GM21526 (cell line): Measurements from ENCODE around the gene REG3G.
A peak's percentile ranks its signal among the peaks of the same experiment; 100 is the strongest.

Experiments
- ATAC-seq: cut with Tn5 transposase; IDR thresholded peaks from one replicate; pipeline ENCODE4 v1.9.1; 2021; ENCODE audit warnings: moderate library complexity; ENCODE audit not compliant: unreplicated experiment, low FRiP score

The REG3G gene

DNA sequence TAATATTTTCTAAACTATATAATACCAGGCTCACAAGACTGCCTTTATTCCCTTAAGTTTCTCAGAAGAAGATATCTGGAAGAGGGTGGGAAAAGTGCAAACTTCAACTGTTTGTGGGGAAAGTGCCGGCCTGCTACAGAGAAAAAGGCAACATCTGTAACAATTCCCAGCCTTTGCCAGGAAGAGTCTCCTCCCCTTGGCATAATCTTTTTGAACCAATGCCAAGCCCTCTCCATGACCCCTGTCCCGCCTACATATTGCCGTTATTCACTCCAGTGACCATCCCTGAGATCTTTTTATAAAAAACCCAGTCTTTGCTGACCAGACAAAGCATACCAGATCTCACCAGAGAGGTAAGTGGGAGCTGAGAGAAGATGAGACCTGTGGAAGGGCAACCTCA, at the start of gene REG3G:
Gene REG3G, plus strand, starts transcription at position 282 of the 400 bp plus-strand sequence. CDS start 392 bp downstream, outside the sequence.
- ATAC-seq, result no peak

DNA sequence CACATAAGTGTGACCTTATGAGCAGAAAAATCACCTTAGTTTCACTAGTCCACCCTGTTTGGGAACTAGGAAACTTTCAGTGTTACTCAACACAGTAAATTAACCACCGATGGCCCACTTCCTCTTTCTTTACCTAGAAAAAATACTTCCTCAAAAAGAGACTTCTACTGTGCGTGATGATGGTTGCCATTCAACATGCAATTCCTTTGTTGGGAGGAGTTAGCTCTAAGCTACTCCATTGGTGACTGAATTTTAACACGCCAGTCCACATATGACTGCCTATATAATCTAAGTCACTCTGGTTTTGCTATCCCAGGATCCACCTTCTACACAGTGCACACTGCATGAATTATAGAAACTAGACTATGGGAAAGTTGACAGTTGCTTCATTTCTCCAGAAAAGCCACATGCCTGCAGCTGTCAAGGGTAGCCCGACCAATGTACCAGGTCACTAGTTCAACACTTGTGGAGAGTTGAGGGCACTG, 47.8 kb upstream of the REG3G start:
- ATAC-seq, result peak; percentile 95

DNA sequence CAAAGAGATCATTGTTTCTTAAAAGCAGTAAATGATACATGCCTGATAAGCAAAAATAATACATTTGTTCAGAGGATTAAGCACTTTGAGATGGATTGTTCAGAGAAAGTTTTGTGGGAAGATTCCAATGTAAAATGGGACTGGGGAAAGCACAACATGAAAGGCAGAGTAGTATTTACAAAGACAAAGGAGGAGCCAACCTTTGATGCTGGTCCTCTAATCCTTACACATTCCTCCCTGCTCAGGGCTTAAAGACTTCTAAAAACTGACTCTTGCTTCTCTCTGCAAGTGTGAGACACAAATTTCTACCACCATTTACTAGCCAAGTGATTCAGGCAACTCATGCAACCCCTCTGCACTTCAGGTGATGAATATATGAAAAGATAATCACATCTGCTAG, 47.2 kb upstream of the REG3G start:
- no peak for ATAC-seq

DNA sequence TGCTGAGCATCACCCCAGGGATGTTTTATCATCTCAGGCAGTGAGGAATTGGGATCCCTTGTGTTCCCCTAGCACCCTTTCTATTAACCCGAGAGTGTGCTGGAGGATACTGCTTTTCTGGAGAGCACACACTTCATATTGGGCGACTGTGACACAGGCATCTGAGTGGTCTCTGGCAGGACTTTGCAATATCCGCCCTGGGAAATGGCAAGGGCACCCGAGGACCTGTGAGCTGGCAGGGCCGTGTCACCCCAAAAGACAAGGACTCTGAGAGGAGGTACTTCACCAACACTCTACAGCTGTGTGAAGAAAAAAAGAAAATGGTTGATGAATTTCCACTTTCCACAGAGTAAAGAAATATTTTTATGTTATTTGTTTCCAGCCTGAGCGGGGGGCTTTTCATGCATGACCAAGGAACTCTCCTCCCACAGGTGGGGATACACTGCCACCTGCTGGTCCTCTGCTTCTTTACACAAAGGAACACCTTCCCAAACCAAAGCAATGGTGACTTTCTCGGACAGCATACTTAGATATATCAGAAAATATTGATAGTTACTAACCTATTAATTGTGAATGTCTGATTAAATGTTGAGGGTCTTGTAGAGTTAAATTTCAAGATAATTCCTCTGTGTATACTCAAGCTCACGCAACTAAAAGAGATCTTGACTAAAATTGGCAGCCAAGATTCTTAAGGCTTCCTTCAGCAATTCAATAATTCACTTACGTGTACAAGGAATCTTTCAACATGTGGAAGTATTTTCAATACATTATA, 45.9 kb upstream of the REG3G start:
- peak; percentile 39 for ATAC-seq

DNA sequence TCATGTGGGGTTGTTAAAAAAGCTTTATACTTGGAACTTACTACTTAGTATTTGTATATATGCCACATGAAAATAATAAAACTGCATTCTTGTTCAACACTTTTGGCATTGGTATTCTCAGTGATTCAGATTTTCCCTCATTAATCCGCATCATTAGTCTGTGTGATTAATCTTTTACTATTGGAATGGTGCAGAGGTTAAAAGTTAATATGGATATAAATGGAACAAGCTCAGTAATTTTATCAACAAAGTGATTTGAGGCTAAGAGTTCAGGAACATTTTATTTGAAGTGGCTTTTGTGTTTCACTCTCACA, 45.4 kb upstream of the REG3G start:
- ATAC-seq, result no peak

DNA sequence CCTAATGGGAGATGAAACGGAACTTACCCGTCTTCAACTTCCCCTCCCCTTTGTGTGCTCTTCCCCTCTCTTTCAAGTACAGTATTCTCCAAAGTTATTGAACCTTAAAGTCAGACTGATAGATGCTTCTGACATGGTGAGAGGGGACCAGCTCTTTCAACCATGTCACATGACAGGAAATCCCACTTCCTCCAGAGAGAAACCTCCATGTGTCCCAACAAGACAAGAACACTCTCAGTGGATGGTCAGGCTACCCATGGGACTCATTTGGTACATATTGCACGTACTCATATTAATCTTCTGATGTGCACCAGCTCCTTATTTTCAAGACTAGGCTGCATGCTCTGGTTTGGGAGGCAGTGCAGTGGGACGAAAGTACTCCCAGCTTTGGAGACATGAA, 44.6 kb upstream of the REG3G start:
- ATAC-seq, result no peak

DNA sequence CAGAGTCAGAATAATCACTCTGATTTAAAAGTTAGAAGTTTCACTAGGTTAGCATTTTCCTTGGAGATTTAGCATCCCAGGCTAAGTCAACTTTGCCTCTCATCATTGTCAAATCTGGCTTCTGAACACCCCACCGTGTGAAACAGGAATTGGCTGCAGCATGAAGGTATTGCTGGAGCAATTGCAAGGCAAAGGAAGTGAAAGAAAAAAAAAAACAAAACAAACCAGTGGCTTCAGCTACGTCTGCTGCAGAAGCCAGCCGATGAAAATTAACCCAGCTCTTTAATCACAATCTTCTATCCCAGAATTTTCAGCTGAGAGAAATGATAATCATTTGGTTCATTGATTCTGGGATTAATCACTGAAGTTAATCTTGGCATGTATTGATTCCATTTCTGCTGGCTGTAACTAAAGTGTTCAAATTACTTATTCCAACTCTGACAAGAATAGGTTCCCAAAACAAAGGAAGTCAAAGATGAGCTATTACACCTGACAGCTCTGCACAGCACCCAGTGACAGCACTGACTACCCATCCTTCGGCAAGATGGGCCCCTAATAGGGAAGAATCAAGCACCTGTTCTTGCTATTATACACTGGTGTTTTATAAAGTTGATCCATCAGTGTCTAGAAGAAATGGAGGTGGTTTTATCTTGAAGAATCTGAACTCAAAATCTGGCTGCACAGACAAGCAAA, 42.7 kb upstream of the REG3G start:
- no peak for ATAC-seq

DNA sequence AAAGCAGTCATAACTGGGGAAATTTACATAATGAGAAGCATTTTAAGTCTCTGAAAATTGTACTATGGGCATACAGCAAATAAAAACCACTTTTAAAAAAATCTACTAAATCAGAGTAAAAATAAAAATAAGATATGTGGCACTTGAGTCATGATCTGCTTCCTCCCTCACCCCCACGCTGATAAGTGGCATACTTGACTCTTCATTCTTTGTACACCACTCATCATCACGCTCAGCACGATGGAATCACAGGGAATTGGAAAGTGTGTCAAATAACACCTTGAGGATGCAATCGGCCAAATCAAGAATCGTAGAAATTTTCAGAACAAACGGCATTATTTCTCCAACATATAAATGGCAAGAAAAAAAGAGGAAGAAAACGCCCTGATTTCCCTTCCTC, 41.1 kb upstream of the REG3G start:
- ATAC-seq, result no peak

DNA sequence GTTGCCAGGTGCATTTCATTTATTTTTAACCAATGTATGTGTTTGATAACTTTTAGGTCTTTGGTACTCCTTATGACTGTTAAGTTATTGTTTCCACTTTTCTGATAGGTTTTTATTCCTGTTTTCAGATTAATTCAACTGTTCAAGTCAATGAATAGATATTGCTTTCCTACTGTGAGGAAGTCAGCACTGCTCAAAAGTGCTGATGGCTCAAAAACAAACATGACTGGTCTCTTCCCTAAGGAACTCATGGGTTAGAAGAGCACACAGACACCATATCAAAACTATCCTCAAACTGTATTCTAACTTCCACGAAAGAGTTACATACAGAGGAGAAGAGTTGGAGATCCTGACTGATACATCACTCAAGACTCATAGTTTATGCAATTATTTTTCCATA, 39.9 kb upstream of the REG3G start:
- ATAC-seq, result no peak

DNA sequence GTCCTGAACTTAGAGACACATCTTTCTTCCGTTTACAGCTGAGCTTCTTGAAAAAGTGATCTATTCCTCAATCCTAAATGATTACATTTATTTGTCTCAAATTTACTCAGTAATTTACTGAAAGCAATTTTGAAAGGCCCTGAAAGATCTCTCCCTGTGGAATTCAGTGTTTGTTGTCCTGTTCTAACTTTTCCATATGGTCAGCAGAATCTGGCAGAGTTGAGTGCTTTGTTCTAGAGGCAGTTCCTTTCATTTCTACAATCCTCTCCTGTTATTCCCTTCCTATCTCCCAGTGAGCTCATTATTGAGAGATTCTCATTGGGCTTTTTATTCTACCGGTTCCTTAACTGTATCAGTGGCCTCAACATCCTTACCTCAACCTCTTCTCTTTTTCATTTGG, 36.5 kb upstream of the REG3G start:
- no peak for ATAC-seq

DNA sequence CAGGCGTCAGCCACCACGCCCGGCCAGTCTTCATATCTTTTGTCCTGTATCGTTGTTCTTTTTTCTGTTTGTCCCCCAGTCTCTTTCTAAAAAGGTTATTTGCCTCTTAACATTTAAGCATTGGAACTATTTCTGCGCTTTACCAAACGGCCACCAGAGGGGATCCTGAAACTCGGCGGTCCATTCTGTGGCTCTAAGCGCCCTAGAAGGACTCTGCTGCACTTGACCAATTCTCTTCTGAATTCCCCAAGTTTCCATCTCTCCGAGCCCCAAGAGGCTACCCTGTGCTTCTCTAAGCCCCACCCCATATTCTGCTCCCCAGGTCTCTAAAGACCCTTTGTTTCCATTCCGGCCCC, 33.1 kb upstream of the REG3G start:
- ATAC-seq, result no peak

DNA sequence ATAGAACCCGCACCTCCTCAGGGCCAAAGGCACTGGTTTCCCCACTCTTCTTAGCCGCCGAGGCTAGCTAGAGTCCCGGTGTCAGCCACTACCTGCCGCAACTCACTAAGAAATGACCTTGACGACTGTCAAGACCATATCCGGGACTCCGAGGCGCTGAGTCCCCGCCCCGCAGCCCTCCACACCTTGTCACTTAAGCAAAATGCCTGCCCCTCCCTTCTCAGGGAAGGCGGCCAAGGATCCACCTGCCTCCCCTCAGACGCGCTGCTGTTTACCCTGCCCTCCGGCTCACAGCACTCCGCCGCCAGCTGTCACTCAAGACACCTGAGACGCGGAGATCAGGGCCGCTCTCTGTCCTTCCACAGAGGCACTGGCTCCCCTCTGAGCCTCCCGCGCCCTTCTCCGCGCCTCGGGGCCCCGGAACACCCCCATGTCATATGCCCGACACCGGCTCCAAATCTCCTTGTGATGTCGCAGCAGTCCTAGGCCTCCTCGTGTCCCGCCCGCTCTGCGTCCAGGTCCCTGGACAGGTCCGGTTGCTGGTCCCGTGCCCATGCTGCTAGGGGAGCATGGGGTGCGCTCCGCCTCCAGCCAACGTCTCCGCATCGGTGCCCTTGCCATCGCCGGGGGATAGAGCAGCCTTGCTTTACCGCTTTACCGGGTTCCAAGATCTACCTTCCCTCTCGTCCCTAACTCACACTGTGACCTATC, 32.5 kb upstream of the REG3G start:
- no peak for ATAC-seq

DNA sequence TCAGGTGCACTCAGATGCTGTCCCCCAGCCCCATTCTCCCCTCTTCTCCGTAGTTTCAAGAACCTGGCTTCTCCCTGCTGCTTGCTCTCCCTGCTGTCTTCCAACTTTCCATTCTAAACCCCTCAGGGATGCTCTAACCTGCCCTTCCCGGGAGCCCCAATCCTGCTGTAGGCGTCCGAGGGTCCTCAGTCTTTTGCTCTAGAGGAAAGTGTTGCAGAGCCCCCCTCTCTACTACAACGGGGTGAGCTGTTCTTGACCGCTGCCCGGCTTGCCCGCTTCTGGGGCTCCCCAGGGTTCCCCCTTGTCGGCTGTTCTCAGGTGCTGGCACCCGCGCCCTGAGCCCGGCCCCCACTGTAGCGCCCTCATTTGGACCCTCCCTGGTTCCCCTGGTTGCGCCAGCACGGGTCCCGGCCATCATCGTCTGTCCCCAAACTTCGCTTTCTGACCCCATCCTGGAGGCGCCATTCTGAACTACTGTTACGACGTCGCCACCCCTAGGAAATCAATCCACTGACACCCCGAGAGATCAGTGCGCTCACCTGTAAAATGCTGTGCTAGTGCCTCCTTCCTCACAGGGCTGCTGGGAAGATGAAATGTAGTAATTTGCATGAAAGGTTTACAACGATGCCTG, 31.9 kb upstream of the REG3G start:
- ATAC-seq, result no peak

DNA sequence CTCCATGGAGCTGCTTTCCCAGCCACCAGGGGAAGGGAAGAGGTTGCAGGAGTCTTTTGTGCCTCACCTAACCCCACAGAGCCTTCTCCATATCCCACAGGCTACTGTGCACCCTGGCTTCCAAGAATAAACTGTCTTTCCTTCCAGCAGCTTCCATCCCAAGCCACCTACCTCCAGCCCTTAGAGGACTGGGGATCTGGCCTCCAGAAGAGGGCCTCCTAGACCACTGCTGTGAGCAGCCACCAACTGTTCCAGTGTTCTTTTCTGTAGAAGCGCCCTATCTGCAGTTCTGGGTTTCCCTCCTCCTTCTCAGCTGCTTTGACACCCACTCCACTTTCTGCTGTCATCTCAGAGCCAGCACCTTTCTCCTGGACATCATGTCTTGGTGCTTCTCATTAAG, 30.7 kb upstream of the REG3G start:
- no peak for ATAC-seq

DNA sequence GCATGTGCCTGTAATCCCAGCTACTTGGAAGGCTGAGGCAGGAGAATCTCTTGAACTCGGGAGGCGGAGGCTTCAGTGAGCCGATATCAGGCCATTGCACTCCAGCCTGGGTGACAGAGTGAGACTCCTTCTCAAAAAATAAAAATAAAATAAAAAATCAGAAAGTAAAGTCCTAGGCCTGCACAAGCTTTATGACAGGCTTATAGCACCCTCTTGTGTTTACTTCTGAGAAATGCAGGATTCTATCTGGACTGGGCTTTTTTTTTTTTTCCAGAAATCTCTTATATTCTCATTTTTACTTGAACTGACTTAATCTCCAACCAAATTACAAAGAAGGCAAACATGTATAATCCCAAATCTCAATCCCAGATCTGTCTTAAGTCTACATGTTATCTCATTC, 26.1 kb upstream of the REG3G start:
- ATAC-seq, result no peak

DNA sequence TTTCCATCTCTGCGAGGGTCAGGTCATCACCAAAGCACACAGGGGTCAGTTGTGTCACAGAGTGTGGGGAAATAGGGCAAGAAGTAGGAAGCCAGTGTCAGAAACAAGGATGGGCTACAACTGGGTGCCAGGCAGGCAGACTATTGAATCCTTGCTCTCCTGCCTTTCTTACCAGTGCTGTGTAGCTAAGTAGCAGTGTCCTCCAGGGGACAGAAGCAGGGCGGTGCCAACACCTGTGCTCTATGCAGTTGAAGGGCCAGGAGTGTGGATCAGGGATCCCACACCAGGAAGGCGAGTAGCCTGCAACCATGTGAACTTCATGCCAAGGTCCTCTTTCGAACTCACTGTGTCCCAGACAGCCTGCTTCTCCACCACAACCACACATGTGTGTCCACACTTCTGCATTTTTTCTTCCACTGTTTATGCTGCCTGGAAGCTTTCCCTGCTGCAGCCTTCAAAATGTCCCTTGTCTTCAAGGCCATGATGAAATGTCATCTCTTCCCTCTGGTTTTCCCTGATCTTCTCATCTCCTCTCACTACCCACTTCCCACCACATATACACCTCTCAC, 25.4 kb upstream of the REG3G start:
- ATAC-seq, result no peak

DNA sequence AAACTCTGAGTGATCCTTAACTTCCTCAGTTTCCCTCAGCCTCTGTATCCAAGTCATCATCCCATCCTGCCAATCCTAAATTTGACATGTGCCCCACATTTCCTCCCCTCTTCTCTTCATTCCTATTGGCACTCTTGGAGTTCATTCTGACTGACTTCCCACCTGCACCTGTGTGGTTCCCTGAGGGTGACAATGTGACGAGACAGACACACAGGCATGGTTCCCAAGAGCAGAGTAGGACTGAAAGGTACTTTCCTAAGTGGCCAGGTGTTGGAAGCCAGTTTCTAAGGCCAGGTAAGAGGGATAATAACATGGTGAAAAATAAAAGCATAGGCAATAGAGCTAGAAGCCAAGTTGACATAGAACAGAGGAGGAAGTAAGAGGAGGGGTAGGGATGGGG, 24.2 kb upstream of the REG3G start:
- ATAC-seq, result no peak

DNA sequence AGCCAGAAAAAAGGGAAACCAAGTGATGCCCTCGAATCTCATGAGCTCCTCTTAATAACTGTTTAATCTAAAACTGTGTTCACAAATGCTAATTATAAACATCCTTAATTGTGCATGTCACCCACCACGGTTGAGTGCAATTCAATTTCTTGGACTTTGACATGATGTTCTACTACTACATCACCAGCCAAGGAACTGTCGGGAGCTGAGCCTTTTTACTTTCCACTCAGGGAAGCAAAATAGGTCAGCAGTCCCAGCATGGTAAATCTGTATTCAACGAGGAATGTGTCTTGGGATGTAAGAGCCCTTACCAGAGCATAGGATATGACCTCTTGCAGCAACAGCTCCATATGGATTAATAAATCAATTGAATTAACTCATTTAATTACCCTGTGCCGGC, 20.8 kb upstream of the REG3G start:
- ATAC-seq, result no peak

DNA sequence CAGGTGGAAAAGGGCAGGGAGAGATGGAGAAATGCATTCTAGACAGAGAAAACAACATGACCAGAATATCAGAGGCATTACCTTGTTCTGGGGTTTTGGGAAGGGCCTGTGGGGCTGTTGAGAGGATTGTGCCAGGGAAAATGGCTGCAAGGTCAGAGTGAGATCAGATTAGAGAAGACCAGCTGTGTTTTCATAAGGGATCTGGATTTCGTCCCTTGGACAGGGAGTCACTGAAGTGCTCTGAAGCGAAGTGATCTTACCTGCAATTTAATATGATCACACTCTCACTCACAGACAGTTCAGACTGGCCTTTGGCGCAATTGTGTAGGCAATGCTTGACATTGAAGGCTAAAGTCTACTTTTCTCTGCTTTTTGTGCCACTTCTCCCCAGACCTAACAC, 20.3 kb upstream of the REG3G start:
- ATAC-seq, result no peak

DNA sequence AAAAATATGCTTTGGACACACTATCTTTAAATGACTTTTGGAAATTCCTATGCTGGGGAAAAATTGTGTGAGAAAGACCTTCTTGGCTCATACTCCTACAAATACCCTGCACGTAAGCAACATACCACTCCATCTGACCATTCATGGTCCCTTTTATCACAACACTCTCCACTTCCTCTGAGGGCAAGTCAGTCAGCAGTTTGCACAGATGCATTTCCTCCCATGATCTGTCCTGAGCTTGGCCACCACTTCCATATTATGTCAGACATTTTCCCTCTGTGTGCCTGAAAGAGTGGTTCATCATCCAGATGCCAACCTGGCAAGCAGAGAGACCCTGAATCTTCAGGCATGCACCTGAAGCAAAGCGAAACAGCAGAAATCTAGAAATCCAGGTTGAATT, 16.1 kb upstream of the REG3G start:
- ATAC-seq, result no peak

DNA sequence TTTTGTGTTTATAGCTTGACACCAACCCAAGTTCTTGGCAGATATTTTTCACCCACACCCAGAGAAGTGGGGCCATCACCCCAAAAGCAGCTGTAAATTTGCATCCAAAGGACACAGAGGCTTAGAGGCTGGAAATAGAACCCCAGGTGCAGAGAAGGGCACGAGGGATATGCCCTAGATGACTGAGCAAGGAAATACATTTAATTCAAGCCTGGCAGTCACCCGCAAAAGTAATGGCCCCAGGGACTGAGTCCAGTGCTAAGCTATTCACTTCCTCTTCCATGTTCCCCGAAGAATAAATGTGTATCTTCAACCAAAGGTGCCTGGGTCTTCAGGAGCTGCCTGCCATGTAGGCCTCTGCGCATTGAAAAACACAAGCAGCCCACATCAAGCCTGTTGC, 14.0 kb upstream of the REG3G start:
- ATAC-seq, result no peak
